Large intestine (tissue), 3 donors: ENCODE data around the gene SIAH1. TPM values are rescaled to one million over a fixed set of nuclear protein-coding genes. Genes with fewer than 3 reads are reported as not detected.

Source experiments
- DNase-seq, 2 donors: peaks; one replicate each; pipeline versions ENCODE4 v3.0.0 to v3.0.0-alpha.2; 2013
- H3K27ac ChIP-seq: one replicate; pipeline ENCODE4 v1.5.1; 2013; ENCODE audit warnings: low read length
- H3K27me3 ChIP-seq: 2 replicates; pipeline ENCODE4 v1.6.1; 2013; ENCODE audit warnings: low read length; ENCODE audit not compliant: control insufficient read depth, insufficient read depth
- H3K36me3 ChIP-seq: 2 replicates; pipeline ENCODE4 v1.6.1; 2013; ENCODE audit warnings: low read length; ENCODE audit not compliant: control insufficient read depth, insufficient read depth
- H3K4me1 ChIP-seq: one replicate; pipeline ENCODE4 v1.6.1; 2013; ENCODE audit warnings: low read length; ENCODE audit not compliant: control insufficient read depth, insufficient read depth
- H3K4me3 ChIP-seq: one replicate; pipeline ENCODE4 v1.5.1; 2013; ENCODE audit warnings: low read length
- H3K9me3 ChIP-seq: one replicate; pipeline ENCODE4 v1.6.1; 2013; ENCODE audit warnings: mild to moderate bottlenecking, low read depth, low read length, moderate library complexity; ENCODE audit not compliant: control insufficient read depth
- WGBS: methylation state at CpG from one replicate; pipeline ENCODE4 v1.1.5; 2013; ENCODE audit warnings: low lambda C conversion rate; ENCODE audit not compliant: insufficient coverage; 5-methylcytosine and 5-hydroxymethylcytosine counted together
- polyA plus RNA-seq: library from polyadenylated mRNA; unstranded; fragments of 120-200 nt; gene quantifications from one replicate; pipeline ENCODE4 v1.2.1, GENCODE V29; 2013

The SIAH1 gene
- polyA plus RNA-seq, 1 donor, result 39.6 TPM

GRCh38 chr16:48334325-48334724 is 50.9 kb downstream of the SIAH1 start:
- WGBS, result no CpG with 5 or more reads among the region's 9 CpGs
- Histone ChIP-seq H3K9me3 (no peaks in the 10 kb centered on the region), H3K27ac (no peak overlapping the region), H3K4me3 (no peak overlapping the region), H3K27me3 (no peaks in the 10 kb centered on the region), H3K36me3 (peaks cover 35% of the 10 kb centered on the region), H3K4me1 (no peaks in the 10 kb centered on the region)
- DNase-seq, result no peak

- no peaks in the 10 kb centered on the region for H3K27me3 ChIP-seq
- H3K36me3 ChIP-seq, result peaks cover 31% of the 10 kb centered on the region
- 90% methylated on average over 2 of the region's 5 CpGs for WGBS
- no peak overlapping the region for H3K27ac ChIP-seq
- DNase-seq, result no peak
- no peaks in the 10 kb centered on the region for H3K9me3 ChIP-seq
- no peaks in the 10 kb centered on the region for H3K4me1 ChIP-seq
- no peak overlapping the region for H3K4me3 ChIP-seq
Measured at GRCh38 chr16:48332978-48333377, 52.2 kb downstream of the SIAH1 start.

- Histone ChIP-seq H3K27ac (no peak overlapping the region), H3K9me3 (no peaks in the 10 kb centered on the region), H3K4me3 (no peak overlapping the region), H3K4me1 (no peaks in the 10 kb centered on the region), H3K27me3 (no peaks in the 10 kb centered on the region), H3K36me3 (peaks cover 27% of the 10 kb centered on the region)
- no peak for DNase-seq
- no CpG with 5 or more reads among the region's 3 CpGs for WGBS
Measured at GRCh38 chr16:48330841-48331192, 54.4 kb downstream of the SIAH1 start.

GRCh38 chr16:48330189-48330840 is 54.9 kb downstream of the SIAH1 start:
- Histone ChIP-seq H3K36me3 (peaks cover 23% of the 10 kb centered on the region), H3K4me3 (no peak overlapping the region), H3K4me1 (no peaks in the 10 kb centered on the region), H3K27me3 (no peaks in the 10 kb centered on the region), H3K27ac (no peak overlapping the region), H3K9me3 (no peaks in the 10 kb centered on the region)
- WGBS, result no CpG with 5 or more reads among the region's 2 CpGs
- DNase-seq, result no peak

GRCh38 chr16:48329138-48329537 is 56.1 kb downstream of the SIAH1 start:
- no peak for DNase-seq
- no peak overlapping the region for H3K27ac ChIP-seq
- H3K4me1 ChIP-seq, result no peaks in the 10 kb centered on the region
- peaks cover 16% of the 10 kb centered on the region for H3K36me3 ChIP-seq
- WGBS, result no CpG with 5 or more reads among the region's 4 CpGs
- no peaks in the 10 kb centered on the region for H3K9me3 ChIP-seq
- H3K4me3 ChIP-seq, result no peak overlapping the region
- no peaks in the 10 kb centered on the region for H3K27me3 ChIP-seq

GRCh38 chr16:48326915-48327314 is 58.3 kb downstream of the SIAH1 start:
- no peaks in the 10 kb centered on the region for H3K27me3 ChIP-seq
- H3K9me3 ChIP-seq, result no peaks in the 10 kb centered on the region
- H3K36me3 ChIP-seq, result peaks cover 15% of the 10 kb centered on the region
- no peak overlapping the region for H3K27ac ChIP-seq
- no peak for DNase-seq
- no CpG with 5 or more reads among the region's 4 CpGs for WGBS
- no peaks in the 10 kb centered on the region for H3K4me1 ChIP-seq
- no peak overlapping the region for H3K4me3 ChIP-seq

- H3K4me3 ChIP-seq, result no peak overlapping the region
- H3K27me3 ChIP-seq, result no peaks in the 10 kb centered on the region
- no peak overlapping the region for H3K27ac ChIP-seq
- H3K4me1 ChIP-seq, result no peaks in the 10 kb centered on the region
- H3K36me3 ChIP-seq, result peaks cover 20% of the 10 kb centered on the region
- no peaks in the 10 kb centered on the region for H3K9me3 ChIP-seq
- 76% methylated on average over 4 of the region's 7 CpGs for WGBS
- DNase-seq, result no peak
Measured at GRCh38 chr16:48323783-48324775, 61.1 kb downstream of the SIAH1 start.

GRCh38 chr16:48321317-48322036 is 63.7 kb downstream of the SIAH1 start:
- no peak overlapping the region for H3K4me3 ChIP-seq
- no peak overlapping the region for H3K27ac ChIP-seq
- 100% methylated on average over 1 of the region's 2 CpGs for WGBS
- peaks cover 20% of the 10 kb centered on the region for H3K36me3 ChIP-seq
- DNase-seq, result no peak
- H3K27me3 ChIP-seq, result no peaks in the 10 kb centered on the region
- H3K9me3 ChIP-seq, result no peaks in the 10 kb centered on the region
- no peaks in the 10 kb centered on the region for H3K4me1 ChIP-seq

- DNase-seq, result no peak
- H3K4me3 ChIP-seq, result no peak overlapping the region
- H3K4me1 ChIP-seq, result no peaks in the 10 kb centered on the region
- no CpG with 5 or more reads among the region's 4 CpGs for WGBS
- no peak overlapping the region for H3K27ac ChIP-seq
- peaks cover 18% of the 10 kb centered on the region for H3K36me3 ChIP-seq
- H3K9me3 ChIP-seq, result no peaks in the 10 kb centered on the region
- H3K27me3 ChIP-seq, result no peaks in the 10 kb centered on the region
Measured at GRCh38 chr16:48318630-48319029, 66.6 kb downstream of the SIAH1 start.

GRCh38 chr16:48317614-48318315 is 67.4 kb downstream of the SIAH1 start:
- H3K36me3 ChIP-seq, result peaks cover 22% of the 10 kb centered on the region
- no peak overlapping the region for H3K27ac ChIP-seq
- H3K27me3 ChIP-seq, result no peaks in the 10 kb centered on the region
- no peak overlapping the region for H3K4me3 ChIP-seq
- no peak for DNase-seq
- H3K9me3 ChIP-seq, result no peaks in the 10 kb centered on the region
- no peaks in the 10 kb centered on the region for H3K4me1 ChIP-seq
- no CpG with 5 or more reads among the region's 2 CpGs for WGBS
